Effector CD8-positive, alpha-beta T cell (primary cell): ENCODE data around the gene SP8.

Experiments used
- DNase-seq: peaks from one replicate; lab custom pipeline; 2025; lab: John Stamatoyannopoulos, UW

SP8 gene

DNA sequence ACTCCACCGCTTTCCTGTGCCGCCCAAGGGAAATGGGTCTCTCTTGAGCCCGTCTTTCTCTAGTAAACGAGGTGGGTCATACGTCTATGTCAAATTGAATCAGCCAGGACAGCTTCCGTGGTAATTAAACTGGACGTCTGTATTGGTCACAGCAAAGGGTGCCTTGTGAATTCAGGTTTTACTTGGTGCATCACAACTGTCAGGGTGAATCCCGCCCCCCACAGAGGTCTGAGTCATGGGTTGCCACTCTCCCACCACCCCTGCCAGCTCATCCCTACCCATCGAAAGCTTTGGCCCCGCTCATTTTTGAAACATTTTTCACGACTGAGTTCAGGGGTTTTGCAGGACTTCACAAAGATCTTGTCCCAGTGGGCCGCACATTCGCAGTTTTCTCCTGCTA is 8.0 kb upstream of the SP8 start:
- no peak for DNase-seq

DNA sequence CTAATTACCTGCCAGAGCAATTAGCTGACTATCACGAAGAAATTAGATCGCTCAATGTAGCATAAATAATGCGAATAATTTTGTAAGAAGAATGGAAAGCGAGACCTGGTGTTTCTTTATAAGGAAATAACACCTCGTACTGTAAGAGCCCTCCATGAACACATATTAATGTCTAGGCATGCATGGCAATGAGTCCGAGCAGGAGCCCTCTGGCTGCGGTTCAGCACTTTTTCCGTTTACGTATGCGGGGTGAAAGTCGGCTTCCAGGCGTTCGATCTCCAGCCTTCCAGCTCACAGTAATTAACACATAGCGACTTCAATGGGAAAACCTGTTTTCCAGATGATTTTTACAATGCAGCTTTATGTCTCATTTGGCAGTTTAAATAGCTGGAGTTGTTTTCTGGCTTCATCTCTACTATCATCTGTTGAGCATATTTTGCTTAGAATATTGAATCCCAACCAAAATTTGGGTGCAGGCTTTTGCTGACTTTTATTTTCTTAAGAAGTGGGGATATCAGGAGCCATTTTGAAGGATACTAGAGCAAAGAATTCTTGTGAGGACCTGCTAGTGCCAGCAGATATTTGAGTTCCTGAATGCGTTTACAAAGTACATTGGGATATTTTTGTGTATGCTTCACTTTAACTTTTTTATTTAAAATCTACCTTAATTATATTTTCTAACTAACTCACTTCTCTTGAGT is 7.2 kb upstream of the SP8 start:
- no peak for DNase-seq

DNA sequence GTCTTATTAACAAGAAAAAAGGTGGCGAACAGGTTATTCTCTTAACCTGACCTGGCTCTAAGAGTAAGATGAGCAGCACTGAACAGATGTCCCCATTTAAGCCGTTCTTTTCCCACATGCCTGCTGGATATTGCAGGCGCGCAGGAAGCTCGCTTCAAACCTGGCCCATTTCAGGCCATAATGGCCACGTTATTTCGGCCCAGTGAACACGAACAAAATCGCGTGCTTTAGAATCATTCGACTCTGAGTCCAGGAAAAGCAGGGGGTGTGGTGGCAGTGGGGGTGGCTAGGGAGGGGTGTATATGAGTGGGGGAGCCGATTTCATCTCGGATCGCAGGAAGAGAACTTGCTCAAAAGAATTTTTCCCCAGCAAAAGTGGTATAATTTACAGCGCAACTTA is 6.6 kb upstream of the SP8 start:
- DNase-seq = no peak

DNA sequence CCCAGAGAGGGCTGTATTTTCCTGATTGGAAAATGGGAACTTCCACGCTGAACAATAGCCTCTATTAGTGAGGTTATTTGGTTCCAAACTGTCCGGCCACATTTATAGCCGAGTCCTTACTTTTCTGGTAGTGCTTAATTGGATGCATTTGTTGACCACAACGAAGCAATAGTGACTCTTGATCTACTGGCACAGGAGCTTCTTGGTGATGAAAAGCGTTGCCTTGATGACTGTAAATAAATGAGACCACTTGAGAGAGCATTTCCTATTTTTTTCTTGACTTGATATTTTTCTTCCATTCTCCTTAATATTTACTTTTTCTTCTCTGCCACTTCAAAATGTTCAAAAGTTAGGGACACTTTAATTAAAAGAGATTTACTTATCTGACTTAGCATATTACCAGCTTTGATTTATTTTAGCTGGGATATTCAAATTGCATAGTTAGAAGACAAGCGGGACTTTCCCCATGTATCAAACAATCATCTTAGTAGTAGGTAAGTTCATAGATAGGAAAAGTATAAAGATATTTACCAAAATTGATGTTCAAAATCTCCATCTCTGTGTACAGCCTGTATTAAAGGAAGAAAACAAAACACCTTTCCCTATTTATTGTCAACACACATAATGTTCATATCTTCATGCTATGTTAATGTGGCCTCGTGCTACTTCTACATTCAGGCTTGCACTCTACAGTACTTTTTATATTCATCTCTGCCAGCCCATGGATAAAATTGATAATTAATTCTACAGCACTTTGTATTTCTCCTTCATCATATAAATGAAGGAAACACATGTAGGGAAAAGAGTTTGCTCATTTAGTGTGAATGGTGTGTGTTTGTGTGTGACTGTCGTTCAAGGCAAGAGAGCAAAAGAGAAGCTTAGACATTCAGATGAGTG is 5.1 kb upstream of the SP8 start:
- DNase-seq = no peak

DNA sequence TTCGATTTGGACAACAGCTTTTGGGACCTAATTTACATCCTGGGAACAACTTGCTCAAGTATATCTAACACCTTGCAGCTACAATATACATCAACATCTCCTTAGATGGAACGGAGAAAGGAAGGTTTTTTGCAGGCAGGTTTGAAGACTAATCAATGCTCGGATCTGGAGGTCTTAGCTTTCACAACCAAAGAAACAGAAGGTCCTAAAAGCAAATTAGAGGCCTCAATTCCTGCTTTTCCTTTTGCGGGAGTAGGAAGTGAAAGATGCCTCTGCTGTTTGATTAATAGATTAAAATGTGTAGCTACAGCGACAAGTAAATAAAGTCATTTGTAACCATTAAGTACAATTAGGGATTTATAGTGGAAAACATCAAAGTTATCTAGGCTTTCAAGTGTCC is 3.7 kb upstream of the SP8 start:
- DNase-seq = no peak

DNA sequence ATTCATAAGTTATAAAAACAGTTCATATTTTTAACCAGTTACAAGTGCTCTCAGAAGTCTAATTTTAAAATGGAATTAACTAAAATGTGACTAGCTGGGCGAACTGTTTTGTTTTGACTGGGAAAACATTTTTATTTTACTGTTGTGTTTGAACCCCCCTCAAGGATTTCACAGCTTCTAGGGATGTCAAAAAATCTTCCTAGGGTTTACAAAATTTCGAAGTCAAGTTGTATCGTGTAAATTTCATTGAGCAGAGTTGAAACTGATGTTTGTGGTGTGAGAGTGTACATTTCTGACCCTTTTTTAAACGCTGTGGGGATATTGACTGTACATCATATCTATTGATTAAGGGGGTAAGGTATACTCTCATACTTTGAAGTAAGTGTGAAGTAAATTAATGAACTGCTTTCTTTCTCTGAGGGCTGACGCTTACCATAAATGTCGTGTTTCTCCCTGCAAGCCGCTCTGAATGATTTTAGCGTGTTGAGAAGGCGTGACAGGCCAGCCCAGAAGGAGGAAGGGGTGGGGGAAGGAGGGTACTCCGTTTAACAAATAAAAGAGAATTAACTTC is 1.8 kb upstream of the SP8 start:
- DNase-seq = no peak

DNA sequence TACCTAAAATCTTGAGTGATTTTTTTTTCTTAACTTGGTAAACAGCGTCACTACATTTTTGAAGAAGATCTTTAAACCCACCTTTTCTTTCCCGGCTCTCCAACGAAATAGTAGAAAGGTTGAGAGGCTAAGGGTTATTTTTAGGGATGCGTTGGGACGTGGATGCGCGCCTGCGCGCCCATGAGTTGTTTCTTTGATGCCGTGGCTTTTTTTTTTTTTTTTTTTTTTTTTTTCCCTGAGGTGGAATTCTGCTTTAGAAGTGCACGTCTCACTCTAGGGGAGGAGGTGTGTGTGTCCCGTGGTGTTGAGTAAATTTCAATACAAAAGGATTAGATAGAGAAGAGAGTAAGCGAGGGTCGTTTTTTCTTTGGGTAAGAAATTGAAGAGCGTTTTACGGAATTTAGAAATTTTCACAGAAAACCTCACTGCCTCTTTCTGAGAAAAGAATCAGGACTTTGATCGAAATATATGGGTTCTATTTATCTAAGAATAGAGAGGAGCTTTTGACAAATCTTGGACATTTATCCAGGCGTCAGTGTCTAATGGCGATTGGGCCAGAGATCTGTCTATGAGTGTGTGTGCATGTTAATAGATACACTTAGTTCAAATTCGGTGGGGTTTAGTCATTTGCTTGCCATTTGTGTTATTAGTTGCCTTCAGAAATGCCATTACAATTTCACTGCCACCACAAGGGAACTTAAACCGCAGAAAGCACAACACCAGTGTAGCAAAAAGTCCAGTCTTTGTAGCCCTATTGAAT is 1.2 kb upstream of the SP8 start:
- no peak for DNase-seq

DNA sequence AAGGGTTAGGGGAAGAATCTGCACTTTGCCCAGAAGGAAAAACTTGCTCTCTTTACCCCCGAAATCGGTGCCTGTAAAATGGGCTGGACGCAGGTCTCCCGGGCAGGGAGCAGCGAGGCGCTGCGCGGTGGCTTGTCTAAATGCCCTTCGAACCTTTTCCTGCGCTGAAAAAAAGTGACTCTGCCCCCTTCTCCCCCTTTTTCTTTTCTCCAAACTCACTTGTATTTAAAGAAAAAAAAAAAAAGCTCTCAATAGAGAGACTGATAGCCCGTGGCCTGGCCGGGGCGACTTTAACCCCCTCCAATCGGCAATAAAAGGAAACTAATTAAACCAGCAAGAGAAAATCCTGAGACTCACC is 286 bp downstream of the SP8 start:
- no peak for DNase-seq

DNA sequence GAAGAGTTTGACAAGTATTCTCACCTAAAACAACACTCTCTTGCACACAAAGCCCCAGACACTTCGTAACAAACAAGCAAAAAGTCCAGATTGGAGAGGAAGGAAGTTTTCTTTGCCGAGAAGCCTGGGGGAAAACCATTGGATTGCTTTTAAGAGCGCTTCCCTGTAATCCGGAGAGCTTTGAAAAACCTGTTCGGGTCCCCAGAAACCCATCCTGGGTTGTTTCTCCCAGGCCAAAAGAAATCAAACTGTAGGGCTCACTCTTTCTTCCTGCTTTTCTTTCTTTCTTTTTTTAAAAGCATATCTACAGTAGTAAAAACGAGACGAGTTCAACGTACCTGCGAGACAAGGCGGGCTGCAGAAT is 655 bp downstream of the SP8 start:
- no peak for DNase-seq

DNA sequence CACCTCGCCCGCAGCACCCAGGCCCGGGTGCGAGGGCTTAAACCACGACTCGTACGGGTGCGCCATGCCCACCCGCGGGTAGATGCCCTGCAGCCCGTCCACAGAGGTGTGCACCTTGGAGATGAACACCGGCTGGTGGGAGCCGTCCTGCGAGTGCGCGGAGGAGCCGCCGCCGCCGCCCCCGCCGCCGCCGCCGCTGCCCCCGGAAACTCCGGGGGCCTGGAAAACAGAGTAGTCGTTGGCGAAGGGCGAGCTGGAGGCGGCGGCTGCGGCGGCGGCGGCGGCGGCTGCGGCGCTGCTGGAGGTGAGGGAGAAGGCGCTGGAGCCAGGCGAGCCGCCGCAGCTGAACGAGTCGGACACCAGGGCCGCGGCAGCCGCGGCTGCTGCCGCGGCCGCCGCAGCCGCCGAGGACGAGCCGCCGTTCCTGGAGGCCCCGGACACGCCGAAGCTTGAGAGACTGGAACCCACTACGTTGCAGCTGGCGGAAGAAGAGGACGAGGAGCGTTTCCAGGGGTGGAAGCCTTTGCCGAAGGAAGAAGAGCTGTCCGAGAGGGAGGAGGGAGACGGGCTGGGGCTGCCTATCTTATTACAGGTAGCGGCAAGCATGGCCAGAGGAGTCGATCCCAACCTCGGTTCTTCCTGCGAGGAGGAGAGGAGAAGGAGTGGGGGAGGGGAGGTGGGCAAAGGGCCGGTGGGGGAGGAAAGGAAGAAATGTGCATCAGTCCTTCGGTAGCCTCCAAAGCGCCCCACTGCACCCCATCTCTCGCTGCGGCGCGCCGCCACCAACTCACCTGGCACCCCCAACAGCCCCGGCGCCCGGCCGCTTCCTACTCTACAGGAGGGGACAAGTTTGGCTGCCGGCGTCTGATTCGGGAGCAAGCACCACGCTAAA is 1.3 kb downstream of the SP8 start:
- DNase-seq = no peak

DNA sequence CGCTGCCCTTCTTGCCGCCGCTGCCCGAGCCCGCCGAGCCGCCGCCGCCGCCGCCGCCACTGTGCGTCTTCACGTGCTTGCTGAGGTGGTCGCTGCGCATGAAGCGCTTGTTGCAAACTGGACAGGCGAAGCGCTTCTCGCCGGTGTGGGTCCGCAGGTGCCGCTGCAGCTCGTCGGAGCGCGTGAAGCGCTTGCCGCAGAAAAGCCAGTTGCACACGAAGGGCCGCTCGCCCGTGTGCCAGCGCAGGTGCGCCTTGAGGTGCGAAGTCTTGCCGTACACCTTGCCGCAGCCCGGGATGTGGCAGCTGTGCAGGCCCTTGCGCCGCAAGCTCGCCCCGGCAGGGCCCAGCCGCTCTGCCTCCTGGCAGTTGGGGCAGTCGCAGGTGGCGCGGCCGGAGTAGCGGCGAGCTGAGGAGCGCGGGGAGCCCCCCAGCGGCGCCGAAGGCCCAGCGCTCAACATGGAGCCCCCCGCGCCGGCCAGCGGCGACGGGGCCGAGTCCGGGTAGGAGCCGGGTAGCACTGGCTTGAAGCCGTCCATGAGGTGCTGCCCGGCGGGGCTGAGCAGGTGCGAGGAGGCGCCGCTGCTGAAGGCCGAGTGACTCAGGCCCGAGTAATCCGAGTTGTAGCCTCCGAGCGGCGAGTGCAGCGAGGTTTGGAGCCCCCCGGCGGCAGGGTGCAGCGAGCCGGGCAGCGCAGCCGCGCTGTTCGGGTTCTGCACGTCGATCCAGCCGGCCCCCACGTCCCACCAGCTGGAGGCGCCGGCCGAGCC is 2.1 kb downstream of the SP8 start:
- DNase-seq = no peak

DNA sequence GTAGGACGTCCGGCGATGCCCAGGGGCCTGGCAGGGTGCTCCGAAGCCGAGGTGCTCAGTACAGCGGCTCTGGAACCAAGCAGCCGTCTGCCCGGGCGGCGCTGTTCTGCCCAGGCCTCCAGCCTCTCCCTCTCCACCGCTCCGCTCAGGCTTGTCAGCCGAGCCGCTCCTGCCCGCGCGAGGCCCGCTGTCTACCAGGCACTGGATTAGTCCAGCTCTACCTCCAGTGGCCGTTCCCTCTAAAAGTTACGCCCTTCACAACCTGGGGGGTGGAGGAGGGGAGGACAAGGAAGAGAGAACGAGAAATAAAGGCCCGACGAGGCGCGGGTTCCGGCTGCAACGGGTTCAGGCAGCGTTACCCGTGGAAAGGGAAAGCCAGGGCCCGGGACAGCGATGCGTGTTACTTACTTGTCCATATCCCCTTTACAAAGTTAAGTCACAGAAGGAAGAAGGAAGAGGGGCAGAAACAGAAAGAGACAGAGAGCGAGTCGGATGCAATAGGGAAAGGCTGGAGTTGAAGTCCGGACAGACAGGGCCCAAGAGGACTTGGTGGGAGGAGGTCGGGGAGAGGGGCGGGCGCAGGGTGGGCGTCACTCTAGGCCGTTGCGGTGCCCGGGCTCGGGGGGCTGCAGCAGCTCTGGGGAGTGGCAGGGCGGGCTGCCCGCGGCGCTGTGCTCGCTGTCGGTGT is 2.8 kb downstream of the SP8 start:
- no peak for DNase-seq

DNA sequence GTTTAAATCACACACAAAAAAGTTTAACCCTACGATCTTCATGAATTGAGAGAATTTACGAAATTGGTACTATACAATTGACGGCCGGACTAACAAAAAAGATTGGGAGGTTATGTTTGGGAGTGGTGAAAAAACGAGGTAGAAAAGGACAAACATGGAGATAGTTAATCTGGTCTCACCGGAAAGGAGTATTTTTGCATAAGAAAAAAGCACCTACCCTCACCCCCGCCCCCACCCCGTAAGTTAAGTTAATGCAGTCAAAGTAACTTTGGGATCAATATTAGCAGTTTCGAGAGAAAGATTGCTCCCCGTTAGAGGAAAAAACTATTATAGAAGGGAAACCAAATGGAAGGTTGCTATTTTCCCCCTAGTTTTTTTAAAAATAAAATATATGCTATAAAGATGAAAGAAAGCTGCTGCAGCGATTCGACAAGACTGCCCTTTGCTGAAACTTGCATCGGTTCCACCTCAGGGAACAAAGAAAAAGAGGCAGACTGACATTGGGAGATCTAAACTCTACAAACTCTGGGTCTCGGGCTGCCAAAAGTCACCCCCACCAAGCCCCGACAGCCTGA is 3.5 kb downstream of the SP8 start:
- DNase-seq = no peak

DNA sequence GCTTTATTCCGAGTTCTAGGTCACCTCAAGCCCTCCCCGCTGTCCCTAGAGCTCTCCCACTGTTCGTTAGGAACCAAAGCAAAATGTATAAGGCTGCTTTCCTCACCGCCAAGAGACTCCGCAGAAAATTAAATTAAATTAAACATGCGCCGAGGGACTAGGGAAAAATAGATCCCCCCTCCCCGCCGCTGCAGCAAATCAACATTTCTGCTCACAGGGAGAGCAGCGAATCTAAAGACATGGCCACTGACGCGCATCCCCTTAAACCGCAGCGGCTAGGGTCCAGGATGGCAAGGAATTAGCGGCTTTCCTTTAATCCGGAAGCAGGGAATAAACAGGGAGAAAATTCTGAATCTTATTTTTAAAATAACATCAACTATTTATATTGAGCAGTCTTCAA is 7.6 kb downstream of the SP8 start:
- DNase-seq = no peak

DNA sequence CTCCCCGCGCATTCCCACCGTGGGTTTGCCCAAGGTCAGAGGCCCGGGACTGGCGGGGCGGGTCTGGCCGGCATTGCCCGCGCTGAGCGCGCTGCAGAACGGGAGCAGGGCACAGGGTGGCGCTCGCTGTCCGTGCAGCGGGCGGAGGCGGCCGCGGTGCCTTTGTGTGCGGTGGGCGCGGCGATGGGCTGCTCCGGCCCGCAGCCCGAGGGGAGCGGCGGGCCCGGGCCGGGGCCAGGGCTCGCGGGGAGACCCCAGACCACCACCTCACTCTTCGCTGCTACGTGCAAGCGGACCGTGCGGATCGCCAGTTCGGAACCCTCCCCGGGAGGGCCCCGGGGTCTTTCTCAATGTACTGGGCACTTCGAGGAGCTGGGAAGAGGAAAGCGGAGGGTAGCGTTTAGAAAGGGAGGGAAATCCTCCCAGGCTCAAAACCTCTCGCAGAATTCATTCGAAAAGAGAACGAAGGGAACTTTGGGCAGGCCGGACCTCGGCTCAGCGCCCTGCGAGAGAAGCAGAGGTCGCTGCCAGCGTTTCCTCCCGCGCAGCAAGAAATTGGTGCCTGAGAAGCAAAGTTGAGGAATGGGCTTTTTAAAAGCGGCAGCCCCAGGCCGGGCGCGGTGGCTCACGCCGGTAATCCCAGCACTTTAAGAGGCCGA is 8.5 kb downstream of the SP8 start:
- DNase-seq = no peak

DNA sequence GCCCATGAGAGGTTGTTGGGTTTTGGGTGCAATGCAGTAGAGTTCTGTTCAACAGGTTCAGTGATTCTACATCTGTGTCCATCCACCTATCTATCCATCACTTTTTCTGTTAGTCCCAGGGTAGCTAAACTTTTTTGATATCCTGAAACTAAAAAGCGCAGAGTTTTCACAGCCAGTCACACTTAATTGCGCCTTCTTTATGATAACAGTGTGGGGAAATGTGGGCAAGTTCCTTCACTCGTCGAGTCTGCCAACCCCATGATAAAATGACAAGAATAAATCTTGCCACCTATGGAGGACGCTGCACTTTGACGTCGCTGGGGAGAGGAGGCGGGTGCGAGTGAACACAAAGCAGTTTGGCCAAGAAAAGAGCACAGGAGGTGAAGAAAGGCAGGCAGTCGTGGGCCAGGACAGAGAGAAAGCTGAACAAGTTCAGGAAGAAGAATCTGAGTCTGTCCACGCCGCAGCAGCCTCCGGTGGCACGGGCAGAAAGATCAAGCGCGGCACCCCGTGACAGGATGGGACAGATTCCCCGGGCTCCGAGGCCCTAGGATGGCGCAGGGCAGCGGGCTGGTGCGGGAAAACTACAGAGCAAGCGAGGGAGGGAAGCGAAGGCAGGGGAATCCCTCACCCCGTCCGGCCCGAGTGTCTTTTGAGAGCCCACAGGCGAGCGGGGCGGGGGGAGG is 9.2 kb downstream of the SP8 start:
- DNase-seq = no peak

DNA sequence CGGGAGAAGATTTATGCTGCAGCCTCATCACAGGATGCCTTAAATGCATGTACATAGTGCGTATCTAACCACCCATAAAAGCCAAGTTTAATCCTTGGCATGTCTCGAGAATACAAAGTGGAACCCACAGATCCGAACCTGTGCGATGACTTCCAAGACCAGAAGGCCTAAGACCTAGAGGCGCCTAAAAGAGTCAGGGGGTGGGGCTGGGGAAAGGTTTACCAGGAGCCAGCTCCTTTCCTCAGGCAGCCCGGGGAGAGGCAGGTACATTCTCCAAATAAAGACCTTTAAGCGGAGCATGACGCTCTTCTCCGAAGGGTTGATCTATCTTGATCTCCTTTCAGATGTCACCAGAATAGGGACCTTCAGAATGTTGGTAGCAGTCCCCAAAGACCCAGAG is 9.7 kb downstream of the SP8 start:
- no peak for DNase-seq

DNA sequence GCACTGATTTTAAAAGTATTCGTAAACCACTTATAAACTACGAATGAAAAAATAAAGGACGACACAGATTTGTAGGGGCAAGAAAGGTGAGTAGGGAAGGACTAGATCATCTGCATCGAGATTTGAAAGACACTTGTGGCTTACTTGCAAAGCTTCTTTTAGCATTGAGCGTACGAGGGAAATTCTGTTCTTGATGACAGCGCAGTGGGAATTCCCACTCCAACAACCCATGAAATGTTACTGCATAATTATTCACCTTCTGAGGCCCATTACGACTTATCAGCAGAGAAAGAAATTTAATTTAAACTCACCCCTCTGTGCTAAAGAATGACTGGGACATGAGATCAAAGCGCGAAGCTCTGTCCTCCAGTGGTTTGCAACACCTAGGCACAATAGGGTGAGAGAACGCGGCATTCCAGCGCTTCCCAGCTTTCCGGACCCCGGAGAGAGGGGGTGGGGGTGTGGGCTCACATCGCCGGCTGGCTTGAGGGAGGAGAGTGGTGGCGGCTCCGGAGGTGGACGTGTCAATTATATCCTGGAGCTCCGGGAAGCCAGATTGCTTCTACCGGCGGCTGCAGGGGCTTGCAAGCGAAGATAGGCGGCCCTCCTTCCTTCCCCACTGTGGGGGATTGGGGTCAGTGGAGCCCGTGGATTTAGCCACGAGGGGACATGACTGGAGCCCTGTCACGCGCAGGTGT is 10.3 kb downstream of the SP8 start:
- no peak for DNase-seq
